ENCODE results near the gene ANO2.
A peak's percentile ranks its signal among the peaks of the same experiment; 100 is the strongest.

Gene ANO2

GRCh38 chr12:5756338-5756842 is 188.7 kb downstream of the ANO2 start:
- no peak for TF ChIP-seq CTCF (IDR thresholded peaks at IDR 0.05; ENCODE audit: insufficient read depth, low read length, poor library complexity, severe bottlenecking)
- H3K4me3 ChIP-seq (replicated peaks; ENCODE audit: low read depth, low read length), result no peak overlapping the region
- DNase-seq (ENCODE audit: extremely low read depth, insufficient read length), result no peak
- no peaks in the 10 kb centered on the region; the same call in 1 of the 2 replicates for H3K27me3 ChIP-seq (replicated peaks; ENCODE audit: control insufficient read depth, insufficient read depth, low read length)
- no peaks in the 10 kb centered on the region for H3K36me3 ChIP-seq (ENCODE audit: control insufficient read depth, insufficient read depth, low read length)

DNA sequence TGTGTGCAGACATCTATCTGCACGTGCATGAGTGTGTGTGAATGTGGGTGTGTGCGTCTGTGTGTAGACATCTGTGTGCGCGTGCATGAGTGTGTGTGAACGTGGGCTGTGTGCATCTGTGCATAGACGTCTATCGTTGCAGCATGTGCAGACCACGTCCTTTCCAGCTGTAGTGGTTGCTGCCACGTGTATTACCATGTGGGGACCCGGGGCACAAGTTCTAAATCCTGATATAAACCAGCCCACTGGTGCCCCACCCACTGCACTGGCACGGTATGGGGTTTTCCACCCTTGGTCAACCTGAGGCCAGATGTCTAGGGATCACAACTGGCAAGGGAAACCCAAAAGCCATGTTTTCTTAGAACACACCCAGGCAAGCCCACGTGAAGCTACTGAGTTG is 197.0 kb downstream of the ANO2 start:
- TF ChIP-seq CTCF (IDR thresholded peaks at IDR 0.05; ENCODE audit: insufficient read depth, low read length, poor library complexity, severe bottlenecking), result no peak
- no peaks in the 10 kb centered on the region for H3K36me3 ChIP-seq (ENCODE audit: control insufficient read depth, insufficient read depth, low read length)
- H3K27me3 ChIP-seq (replicated peaks; ENCODE audit: control insufficient read depth, insufficient read depth, low read length), result no peaks in the 10 kb centered on the region
- no peak for DNase-seq (ENCODE audit: extremely low read depth, insufficient read length)
- H3K4me3 ChIP-seq (replicated peaks; ENCODE audit: low read depth, low read length), result no peak overlapping the region

DNA sequence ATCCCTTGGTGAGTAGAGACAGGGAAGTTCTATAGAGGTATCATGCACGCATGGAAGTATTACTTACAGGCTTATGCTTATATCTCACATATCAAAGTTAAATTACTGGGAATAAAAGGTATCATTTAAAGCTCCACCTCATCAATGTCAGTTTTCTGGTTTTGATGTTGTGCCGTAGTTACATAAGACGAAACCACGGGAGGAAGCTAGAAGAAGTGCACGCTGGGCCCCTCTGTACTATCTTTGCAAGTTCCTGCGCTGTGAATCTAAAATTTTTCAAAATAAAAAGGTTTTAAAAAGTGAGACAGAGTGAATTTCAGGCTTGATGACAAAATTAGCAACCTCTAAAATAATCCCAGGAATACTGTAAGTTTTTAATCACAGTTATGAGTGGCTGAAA is 198.1 kb downstream of the ANO2 start:
- no peaks in the 10 kb centered on the region for H3K27me3 ChIP-seq (replicated peaks; ENCODE audit: control insufficient read depth, insufficient read depth, low read length)
- TF ChIP-seq CTCF (IDR thresholded peaks at IDR 0.05; ENCODE audit: insufficient read depth, low read length, poor library complexity, severe bottlenecking), result no peak

DNA sequence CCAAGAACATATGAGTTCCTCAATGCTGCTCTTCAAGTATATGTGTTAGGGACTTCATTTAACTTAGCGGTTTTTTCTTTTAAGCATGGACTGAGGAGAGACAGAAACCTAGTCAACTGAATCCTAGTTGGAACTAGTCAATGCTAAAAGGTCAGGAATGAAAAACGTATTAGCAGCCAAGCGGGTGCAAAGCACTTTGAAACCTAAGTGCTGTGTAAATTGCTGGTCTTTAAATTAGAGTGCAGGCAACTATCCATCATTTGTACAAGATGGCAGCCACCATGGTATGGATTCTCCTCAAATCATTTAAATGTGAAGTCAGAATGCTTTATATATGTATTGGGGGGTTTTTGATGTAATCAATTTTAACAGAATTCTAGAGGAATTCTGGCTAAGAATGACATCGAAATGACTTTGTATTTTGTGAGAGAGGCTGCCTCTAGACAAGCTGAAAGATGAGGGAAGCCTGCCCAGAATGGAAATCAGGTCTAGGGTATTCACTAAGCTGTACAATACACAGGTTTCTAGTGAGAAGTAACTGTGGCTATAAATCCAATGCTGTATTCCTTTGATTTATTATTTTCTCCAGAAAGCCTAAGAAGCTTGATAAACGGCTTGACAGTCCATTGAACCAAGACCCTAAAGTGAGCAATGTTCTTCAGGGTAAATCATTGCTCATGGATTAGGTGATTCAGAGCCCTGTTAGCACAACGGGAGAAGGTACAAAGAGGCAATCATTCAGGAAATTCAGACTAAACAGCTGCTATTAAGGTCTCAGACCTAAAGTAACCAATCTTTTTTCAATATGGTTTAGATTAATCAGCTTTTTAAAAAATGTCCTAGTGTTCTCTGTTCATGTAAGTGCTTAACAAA is 198.8 kb downstream of the ANO2 start:
- no peaks in the 10 kb centered on the region for H3K36me3 ChIP-seq (ENCODE audit: control insufficient read depth, insufficient read depth, low read length)
- no peak overlapping the region for H3K4me3 ChIP-seq (replicated peaks; ENCODE audit: low read depth, low read length)
- no peak for TF ChIP-seq CTCF (IDR thresholded peaks at IDR 0.05; ENCODE audit: insufficient read depth, low read length, poor library complexity, severe bottlenecking)
- H3K27me3 ChIP-seq (replicated peaks; ENCODE audit: control insufficient read depth, insufficient read depth, low read length), result no peaks in the 10 kb centered on the region
- DNase-seq (ENCODE audit: extremely low read depth, insufficient read length), result no peak

More for the DNA sequence above, 198.1 kb downstream of the ANO2 start:
- DNase-seq (ENCODE audit: extremely low read depth, insufficient read length), result no peak
- Histone ChIP-seq H3K4me3 (replicated peaks; ENCODE audit: low read depth, low read length) (no peak overlapping the region), H3K36me3 (ENCODE audit: control insufficient read depth, insufficient read depth, low read length) (no peaks in the 10 kb centered on the region)

GRCh38 chr12:5745251-5745888 is 199.7 kb downstream of the ANO2 start:
- no peaks in the 10 kb centered on the region; the same call in none of the 2 replicates for H3K27me3 ChIP-seq (replicated peaks; ENCODE audit: control insufficient read depth, insufficient read depth, low read length)
- DNase-seq (ENCODE audit: extremely low read depth, insufficient read length), result no peak
- no peak overlapping the region for H3K4me3 ChIP-seq (replicated peaks; ENCODE audit: low read depth, low read length)
- TF ChIP-seq CTCF (IDR thresholded peaks at IDR 0.05; ENCODE audit: insufficient read depth, low read length, poor library complexity, severe bottlenecking), result peak; percentile 85
- H3K36me3 ChIP-seq (ENCODE audit: control insufficient read depth, insufficient read depth, low read length), result no peaks in the 10 kb centered on the region

Measured in GM06990 (cell line).